ENCODE results near the gene SLIT3. TPM values are rescaled to one million over a fixed set of nuclear protein-coding genes. Genes with fewer than 3 reads are reported as not detected.

SLIT3 gene
- total RNA-seq, 1 experiment from 2014 or later: 0.92 TPM

- H3K14ac ChIP-seq (ENCODE audit: insufficient read depth, low read length): no peak overlapping the region; the same call in 1 of the 2 replicates
- H3K56ac ChIP-seq (ENCODE audit: insufficient read length, low read depth, low read length): no peak overlapping the region
- no peak overlapping the region for H3K18ac ChIP-seq (ENCODE audit: insufficient read length, low read depth, low read length)
- no peak overlapping the region for H2BK120ac ChIP-seq (ENCODE audit: low read depth, low read length, poor library complexity, severe bottlenecking)
- WGBS (ENCODE audit: extremely low coverage, insufficient read length, low lambda C conversion rate): no CpG with 5 or more reads among the region's 14 CpGs
- H4K8ac ChIP-seq (replicated peaks; ENCODE audit: insufficient read length, low read depth, low read length): no peak overlapping the region
- no peak overlapping the region for H2BK15ac ChIP-seq (ENCODE audit: low read depth, low read length)
- H3K27me3 ChIP-seq (ENCODE audit: insufficient read depth, low read length): no peaks in the 10 kb centered on the region
- DNase-seq: peak; percentile 34
- no peak overlapping the region for H2BK12ac ChIP-seq (ENCODE audit: insufficient read length, low read depth, low read length)
- Mint-ChIP-seq H3K4me1 (peaks cover 18 to 22% of the 10 kb centered on the region in 2 experiments), H3K9me3 (no peaks in the 10 kb centered on the region), H3K36me3 (ENCODE audit: insufficient read depth in 1 of 3, low read depth in 3 of 3) (no peaks in the 10 kb centered on the region), H3K27ac (no peak overlapping the region), H3K27me3 (ENCODE audit: low read depth) (peaks cover 38% of the 10 kb centered on the region), H3K4me3 (peak overlapping the region in 1 of 2 experiments; percentile 59; a peak in 1 of 5 replicates)
- no peak overlapping the region for H3K9ac ChIP-seq (ENCODE audit: extremely low read depth, insufficient read length, low read length)
- TF ChIP-seq CTCF (conservative IDR thresholded peaks at IDR 0.05): no peak
- H3K79me2 ChIP-seq (ENCODE audit: insufficient read depth, low read length): no peaks in the 10 kb centered on the region
- H3T11ph ChIP-seq (ENCODE audit: low read length): no peak overlapping the region
- no peaks in the 10 kb centered on the region; the same call in 1 of the 2 replicates for H3K4me1 ChIP-seq (ENCODE audit: insufficient read depth, low read length)
- no peaks in the 10 kb centered on the region for H4K20me1 ChIP-seq (ENCODE audit: control insufficient read depth, insufficient read depth, insufficient read length)
- no peaks in the 10 kb centered on the region for H3K79me1 ChIP-seq (ENCODE audit: insufficient read depth, low read depth, low read length, poor library complexity, severe bottlenecking)
- no peaks in the 10 kb centered on the region for H3K9me3 ChIP-seq (ENCODE audit: control insufficient read depth, low read depth, low read length)
- H2AK5ac ChIP-seq (ENCODE audit: insufficient read length, low read length): no peak overlapping the region
- H3K27ac ChIP-seq (ENCODE audit: insufficient read length, low read depth, low read length): no peak overlapping the region
- no peak overlapping the region for H2BK20ac ChIP-seq (ENCODE audit: low read depth, low read length, poor library complexity, severe bottlenecking)
- no peak overlapping the region for H3K23ac ChIP-seq (ENCODE audit: insufficient read length, low read depth, low read length)
- H4K5ac ChIP-seq (ENCODE audit: insufficient read length, low read depth, low read length): no peak overlapping the region
- no peak overlapping the region for H2BK5ac ChIP-seq (ENCODE audit: insufficient read length, low read length)
- no peak overlapping the region for H2AFZ ChIP-seq (ENCODE audit: low read length)
- H4K91ac ChIP-seq (ENCODE audit: insufficient read length, low read depth, low read length): no peak overlapping the region
- H3K4ac ChIP-seq (ENCODE audit: low read depth, low read length): no peak overlapping the region
- no peaks in the 10 kb centered on the region for H3K23me2 ChIP-seq (ENCODE audit: insufficient read length, low read depth, low read length, poor library complexity, severe bottlenecking)
- H3K4me2 ChIP-seq (ENCODE audit: insufficient read depth, insufficient read length, low read length): no peak overlapping the region
These were observed 380.7 kb downstream of the SLIT3 start for GRCh38 chr5:168920019-168920810.
